ENCODE measurements around the gene UBXN2A.
A peak's percentile ranks its signal among the peaks of the same experiment; 100 is the strongest.
"Not testable (repeated sequence)": the region's sequence is repeated elsewhere in the genome, so short reads cannot be mapped to it uniquely, and the experiment has no call there.

Gene UBXN2A

DNA sequence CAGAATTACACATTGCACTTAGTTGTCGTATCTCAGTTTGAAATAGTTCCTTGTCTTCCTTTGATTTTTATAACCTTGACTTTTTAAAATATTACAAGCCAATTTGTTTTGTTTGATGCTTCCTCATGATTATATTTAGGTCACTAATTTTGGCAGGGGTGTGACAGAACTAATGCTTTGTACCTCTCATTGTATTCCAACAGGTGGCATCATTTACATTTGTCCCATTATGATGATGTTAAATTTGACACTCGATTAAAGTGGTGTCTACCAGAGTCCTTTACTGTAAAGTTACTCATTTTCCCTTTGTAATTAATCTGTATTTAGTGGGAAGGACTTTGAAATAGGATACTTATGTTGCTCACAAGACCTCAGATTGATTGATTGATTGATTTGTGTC, 48.1 kb downstream of the UBXN2A start:
- no peak for DNase-seq (ENCODE audit: low spot score in 2 of 2)
- Mint-ChIP-seq H3K27ac (no peak overlapping the region), H3K36me3 (peaks cover 19% of the 10 kb centered on the region), H3K4me3 (no peak overlapping the region), H3K9me3 (no peaks in the 10 kb centered on the region), H3K4me1 (no peaks in the 10 kb centered on the region)
- ATAC-seq: no peak

DNA sequence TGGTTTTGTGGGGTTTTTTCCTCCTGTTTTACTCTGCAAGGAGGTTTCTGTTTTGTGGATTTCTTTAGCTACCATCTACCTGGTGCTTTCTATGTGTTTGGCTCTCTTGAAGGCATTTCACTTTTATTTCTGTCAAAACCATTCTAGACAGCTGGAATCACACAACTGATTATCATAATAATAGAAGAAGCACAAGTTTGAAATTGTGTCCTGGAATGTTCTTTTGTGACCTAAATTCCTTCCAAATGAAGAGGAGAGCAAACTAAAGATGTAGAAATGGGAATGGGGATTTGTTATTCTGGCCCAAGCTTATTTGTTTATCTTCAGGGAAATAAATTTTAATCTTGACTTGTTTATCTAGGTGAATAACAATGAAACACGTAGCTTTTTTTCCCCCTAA, 52.7 kb downstream of the UBXN2A start:
- Mint-ChIP-seq H3K27ac (no peak overlapping the region), H3K9me3 (no peaks in the 10 kb centered on the region), H3K4me1 (no peaks in the 10 kb centered on the region), H3K4me3 (no peak overlapping the region), H3K36me3 (no peaks in the 10 kb centered on the region)
- DNase-seq (ENCODE audit: low spot score in 2 of 2): no peak
- no peak for ATAC-seq

DNA sequence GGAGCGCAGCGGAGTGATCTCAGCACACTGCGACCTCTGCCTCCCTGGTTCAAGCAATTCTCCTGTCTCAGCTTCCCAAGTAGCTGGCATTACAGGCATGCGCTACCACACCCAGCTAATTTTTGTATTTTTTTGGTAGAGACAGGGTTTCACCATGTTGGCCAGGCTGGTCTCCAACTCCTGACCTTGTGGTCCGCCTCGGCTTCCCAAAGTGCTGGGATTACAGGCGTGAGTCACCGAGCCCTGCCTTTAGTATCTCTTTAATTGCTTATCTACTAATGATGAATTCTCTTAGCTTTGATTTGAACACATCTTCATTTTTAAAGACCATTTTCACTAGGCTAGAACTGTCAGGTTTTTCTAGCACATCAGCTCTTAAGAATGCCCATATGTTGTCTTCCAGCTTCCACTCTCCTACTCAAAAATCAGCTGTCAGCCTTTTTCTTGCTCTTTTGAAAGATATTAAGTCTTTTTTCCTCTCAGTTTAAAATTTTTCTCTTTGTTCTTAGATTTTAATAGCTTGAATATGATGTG, 53.5 kb downstream of the UBXN2A start:
- H3K27ac Mint-ChIP-seq: no peak overlapping the region
- H3K4me1 Mint-ChIP-seq: no peaks in the 10 kb centered on the region
- H3K36me3 Mint-ChIP-seq: peaks cover 4% of the 10 kb centered on the region
- H3K9me3 Mint-ChIP-seq: no peaks in the 10 kb centered on the region
- no peak overlapping the region for H3K4me3 Mint-ChIP-seq
- ATAC-seq (no peak), DNase-seq (ENCODE audit: low spot score in 2 of 2) (no peak)

DNA sequence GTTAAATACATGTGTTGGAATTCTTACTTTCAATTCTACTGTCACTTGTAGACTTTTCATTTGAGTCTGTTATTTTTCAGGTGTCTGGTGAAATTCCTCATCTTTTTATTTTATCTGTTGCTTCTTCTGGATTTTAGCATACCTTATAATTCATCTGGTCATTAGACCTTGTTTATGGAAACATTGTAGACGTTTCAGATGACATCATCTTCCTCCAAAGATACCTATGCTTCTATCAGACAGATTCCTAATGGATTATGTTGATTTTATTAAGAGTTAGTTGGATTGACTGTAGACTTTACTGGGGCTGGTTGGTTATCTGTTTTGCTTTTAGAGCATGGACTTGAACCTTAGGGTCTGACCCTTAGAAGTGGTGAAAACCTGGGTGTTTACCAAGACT, 54.3 kb downstream of the UBXN2A start:
- Mint-ChIP-seq H3K9me3 (no peaks in the 10 kb centered on the region), H3K4me1 (no peaks in the 10 kb centered on the region), H3K27ac (no peak overlapping the region), H3K36me3 (peaks cover 7% of the 10 kb centered on the region), H3K4me3 (no peak overlapping the region)
- DNase-seq (ENCODE audit: low spot score in 2 of 2): no peak
- no peak for ATAC-seq

DNA sequence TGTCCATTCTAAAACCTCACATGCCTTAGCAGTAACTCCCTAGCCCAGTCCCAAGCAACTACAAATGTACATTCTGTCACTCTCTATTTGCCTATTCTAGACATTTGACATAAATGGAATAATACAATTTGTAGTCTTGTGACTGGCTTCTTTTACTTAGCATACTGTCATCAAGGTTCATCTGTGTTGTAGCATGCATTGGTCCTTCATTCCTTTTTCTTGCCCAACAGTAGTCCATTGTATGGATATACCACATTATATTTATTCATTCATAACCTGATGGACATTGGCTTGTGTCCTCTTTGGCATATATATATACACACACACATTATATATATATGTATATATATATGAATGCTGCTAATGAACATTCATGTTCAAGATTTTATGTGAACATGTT, 67.4 kb downstream of the UBXN2A start:
- Mint-ChIP-seq H3K27ac (no peak overlapping the region), H3K4me1 (peaks cover 8% of the 10 kb centered on the region), H3K4me3 (no peak overlapping the region), H3K9me3 (no peaks in the 10 kb centered on the region), H3K36me3 (no peaks in the 10 kb centered on the region)
- DNase-seq (ENCODE audit: low spot score in 2 of 2) (no peak), ATAC-seq (no peak)

DNA sequence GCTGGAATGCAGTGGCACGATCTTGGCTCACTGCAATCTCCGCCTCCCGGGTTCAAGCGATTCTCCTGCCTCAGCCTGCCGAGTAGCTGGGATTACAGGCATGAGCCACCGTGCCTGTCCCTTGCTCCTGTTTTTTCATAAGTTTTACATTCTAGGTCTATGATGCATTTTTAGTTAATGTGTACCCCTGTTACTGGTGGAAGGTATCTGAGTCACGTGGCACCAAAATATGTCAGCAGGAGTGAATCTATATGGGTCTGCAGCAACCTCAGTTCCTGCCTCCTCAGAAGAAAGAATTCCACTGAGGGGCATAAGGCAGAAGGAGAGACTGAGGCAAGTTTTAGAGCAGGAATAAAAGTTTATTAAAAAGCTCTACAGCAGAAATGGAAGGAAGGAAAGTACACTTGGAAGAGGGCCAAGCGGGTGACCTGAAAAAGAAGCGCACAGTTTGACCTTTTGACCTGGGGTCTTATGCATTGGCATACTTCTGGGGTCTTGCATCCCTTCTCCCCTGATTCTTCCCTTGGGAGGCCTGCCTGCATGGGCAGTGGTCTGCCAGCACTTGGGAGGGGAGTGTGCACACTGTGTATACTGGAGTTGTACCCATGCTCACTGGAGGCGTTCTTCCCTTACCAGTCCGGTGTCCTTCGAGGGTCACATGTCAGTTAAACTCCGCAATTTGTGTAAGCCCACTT, 68.6 kb downstream of the UBXN2A start:
- H3K4me3 Mint-ChIP-seq: no peak overlapping the region
- no peaks in the 10 kb centered on the region for H3K9me3 Mint-ChIP-seq
- no peaks in the 10 kb centered on the region for H3K36me3 Mint-ChIP-seq
- DNase-seq (ENCODE audit: low spot score in 2 of 2): no peak
- H3K4me1 Mint-ChIP-seq: peaks cover 8% of the 10 kb centered on the region
- H3K27ac Mint-ChIP-seq: no peak overlapping the region
- no peak for ATAC-seq

DNA sequence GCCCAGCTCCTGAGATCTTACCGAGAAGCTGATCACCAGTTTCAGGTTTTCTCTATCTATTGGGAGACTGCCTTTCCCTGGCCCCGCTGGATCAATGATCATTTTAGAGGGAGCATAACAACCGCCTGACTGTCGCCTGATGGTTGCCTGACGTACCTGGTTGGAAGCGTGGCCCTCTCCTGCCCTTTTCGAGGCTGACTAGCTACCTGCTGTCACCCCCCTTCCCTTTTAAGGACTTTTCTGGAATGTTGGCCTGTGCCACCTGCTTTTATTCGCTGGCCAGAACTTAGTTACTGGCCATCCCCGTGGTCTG, 69.1 kb downstream of the UBXN2A start:
- Mint-ChIP-seq H3K36me3 (no peaks in the 10 kb centered on the region), H3K27ac (no peak overlapping the region), H3K9me3 (no peaks in the 10 kb centered on the region), H3K4me1 (peaks cover 8% of the 10 kb centered on the region), H3K4me3 (no peak overlapping the region)
- no peak for DNase-seq (ENCODE audit: low spot score in 2 of 2)
- no peak for ATAC-seq

DNA sequence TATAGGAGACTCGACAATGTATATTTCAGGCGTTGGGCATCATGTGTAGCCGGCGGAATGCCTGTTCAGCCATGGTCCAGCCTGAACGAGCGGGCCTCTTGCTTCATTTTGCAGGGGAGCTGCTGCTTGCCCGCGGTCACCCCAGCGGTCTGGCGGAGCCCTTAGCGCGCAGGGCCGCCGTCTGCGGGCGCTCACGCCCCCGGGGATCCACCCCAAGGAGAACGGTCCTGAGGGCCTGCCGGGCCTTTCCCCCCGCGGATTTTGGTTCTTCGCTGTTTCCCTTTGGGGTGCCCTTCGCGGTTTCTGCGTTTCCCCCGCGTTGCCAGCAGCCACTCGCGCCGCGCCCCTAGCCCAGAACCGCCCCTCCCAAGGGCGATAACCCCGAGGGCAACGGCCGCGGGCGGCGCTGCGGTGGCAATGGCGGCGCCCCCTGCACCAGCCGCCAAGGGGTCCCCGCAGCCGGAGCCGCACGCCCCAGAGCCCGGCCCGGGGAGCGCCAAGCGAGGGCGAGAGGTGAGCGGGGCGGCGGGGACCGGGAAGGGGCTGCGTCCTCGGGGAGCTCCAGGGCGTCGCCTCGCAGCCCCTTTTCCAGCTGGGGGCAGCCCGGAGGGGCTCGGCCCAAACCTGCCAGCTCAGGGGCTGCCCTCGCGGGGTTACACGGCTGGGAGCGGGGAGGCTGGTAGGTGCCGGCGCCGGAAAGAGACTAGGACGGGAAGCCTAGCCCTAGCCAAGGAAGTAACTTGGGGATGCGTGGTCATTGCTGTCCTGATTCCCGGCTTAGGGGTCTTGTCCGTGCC, 69.6 kb downstream of the UBXN2A start, which contains the start of gene MFSD2B:
Gene MFSD2B (plus strand): TSS at position 406 of the 797 bp plus-strand sequence. CDS start 12 bp downstream, at position 418.
- ATAC-seq (peak; percentile 39), DNase-seq (ENCODE audit: low spot score in 2 of 2) (no peak)
- no peak within 1 kb of the TSS for H3K4me3 Mint-ChIP-seq
- H3K27ac Mint-ChIP-seq: no peak within 1 kb of the TSS
- H3K36me3 Mint-ChIP-seq: no peaks in the 10 kb centered on the region
- H3K9me3 Mint-ChIP-seq: no peaks in the 10 kb centered on the region
- H3K4me1 Mint-ChIP-seq: peaks cover 8% of the 10 kb centered on the region

DNA sequence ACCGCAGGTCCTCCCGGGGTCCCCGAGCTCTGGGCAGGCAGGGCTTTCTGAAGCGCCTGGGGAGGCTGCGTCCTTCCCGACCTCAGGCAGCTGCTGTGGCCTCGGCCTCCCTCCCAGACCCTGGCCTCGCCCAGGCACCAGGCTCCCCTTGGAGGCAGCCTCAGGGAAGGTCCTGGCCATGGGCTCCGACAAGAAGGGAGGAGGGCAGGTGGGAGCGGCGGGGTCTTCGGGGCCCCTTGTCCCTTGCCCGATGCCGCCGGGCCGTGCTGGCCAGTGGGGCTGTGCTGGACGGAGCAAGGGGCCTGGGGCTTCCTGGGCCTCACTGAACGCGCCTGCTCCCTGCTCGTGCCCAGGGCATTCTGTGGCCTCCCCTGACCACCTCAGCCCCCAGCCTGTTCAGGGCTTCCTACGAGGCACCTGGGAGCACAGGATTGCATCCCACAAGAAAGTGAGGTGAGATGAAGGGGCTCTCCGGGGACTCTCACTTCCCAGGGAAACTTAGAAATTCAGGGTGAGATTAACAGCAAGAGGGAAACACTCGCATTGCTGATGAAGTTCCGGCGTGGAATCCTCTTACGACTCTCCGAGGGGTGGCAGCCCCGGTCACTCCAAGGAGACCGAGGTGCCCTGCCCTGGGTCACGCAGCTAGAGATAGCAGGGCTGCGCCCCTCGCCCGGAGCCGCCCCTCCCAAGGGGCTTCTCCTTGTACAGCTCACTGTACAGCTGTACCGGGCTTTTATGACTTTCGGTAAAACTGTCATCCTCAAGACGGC, 70.4 kb downstream of the UBXN2A start:
- peak; percentile 36 for ATAC-seq
- Mint-ChIP-seq H3K4me1 (peaks cover 8% of the 10 kb centered on the region), H3K36me3 (no peaks in the 10 kb centered on the region), H3K27ac (no peak overlapping the region), H3K9me3 (no peaks in the 10 kb centered on the region), H3K4me3 (no peak overlapping the region)
- DNase-seq (ENCODE audit: low spot score in 2 of 2): no peak

DNA sequence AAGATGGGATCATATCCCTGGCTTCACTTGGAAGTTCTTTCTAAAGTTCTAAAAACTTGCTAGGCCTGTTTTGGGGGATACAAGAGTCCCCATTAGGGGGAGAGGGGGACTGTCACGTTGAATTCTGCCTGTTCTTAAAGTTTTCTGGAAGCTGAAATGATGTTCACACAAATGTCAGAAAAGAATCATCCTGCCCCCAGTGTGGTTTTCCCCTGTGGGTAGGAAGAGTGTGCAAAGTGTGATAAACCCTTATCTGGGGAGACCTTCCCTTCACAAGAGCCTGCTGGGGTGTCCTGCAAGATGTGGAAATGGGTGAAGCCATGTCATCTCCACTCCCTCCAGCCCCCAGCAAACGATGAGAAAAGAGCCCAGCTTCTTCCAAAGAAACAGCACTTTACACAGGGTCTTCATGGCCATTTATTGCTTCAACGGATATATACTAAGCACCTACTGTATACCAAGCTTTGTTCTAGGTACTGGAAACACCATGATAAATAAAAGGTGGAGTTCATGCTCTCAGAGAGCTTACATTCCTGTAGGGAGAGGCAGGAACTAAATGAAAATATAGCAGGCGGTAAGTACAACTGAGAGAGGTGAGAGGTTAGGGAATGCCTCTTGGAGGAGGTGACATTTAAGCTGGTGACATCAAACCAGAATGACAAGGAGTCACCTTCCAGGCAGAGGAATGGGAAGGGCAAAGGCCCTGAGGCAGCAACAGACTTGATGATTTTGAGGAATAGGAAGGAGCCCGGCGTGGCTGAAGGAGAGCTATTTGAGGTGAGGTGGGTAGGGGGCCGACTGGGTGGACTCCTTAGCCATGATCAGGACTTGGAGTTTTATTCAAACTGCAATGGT, 71.2 kb downstream of the UBXN2A start:
- ATAC-seq (no peak), DNase-seq (ENCODE audit: low spot score in 2 of 2) (no peak)
- Mint-ChIP-seq H3K27ac (no peak overlapping the region), H3K4me3 (no peak overlapping the region), H3K4me1 (peaks cover 8% of the 10 kb centered on the region), H3K36me3 (no peaks in the 10 kb centered on the region), H3K9me3 (no peaks in the 10 kb centered on the region)

DNA sequence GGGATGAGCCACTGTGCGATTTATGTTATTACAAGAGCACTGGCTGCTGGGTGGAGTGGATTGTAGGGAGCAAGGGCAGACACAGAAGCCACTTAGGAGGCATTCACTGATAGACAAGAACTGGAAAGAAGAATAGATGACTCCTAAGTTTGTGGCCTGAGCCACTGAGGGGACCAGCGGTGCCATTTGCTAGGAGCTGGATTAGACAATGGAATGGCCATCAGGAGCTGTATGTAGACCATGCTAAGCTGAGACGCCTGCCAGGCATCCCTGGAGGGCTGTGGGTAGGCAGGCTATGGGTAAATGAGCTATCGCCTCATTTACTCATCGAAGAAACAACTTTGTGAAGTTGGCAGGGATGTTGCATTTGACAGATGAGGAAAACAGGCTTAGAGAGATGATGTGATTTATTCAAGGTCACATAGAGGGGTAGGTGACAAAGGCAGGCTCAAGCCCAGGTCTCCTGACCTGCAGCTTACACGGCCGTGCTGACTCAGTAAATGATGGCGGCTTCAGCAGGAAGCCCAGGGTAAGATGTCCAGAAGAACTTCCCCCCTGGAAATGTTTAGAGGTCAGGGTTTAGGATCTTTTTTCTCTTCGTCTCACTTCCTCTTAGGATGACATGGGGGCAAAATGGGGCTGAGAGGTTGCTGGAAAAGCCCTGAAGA, 72.4 kb downstream of the UBXN2A start:
- ATAC-seq (no peak), DNase-seq (ENCODE audit: low spot score in 2 of 2) (no peak)
- Mint-ChIP-seq H3K9me3 (no peaks in the 10 kb centered on the region), H3K4me1 (peaks cover 8% of the 10 kb centered on the region), H3K4me3 (no peak overlapping the region), H3K36me3 (no peaks in the 10 kb centered on the region), H3K27ac (no peak overlapping the region)

DNA sequence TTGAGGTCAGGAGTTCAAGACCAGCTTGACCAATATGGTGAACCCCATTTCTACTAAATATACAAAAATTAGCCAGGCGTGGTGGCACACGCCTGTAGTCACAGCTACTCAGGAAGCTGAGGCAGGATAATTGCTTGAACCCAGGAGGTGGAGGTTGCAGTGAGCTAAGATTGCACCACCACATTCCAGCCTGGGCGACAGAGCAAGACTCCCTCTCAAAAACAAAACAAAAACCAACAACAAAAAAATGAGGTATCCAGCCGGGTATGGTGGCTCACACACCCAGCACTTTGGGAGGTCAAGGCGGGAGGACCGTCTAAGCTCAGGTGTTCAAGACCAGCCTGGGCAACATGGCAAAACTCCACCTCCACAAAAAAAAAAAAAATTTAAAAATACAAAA, 74.6 kb downstream of the UBXN2A start:
- not testable (repeated sequence) for H3K27ac Mint-ChIP-seq; DNase-seq (ENCODE audit: low spot score in 2 of 2); H3K4me3 Mint-ChIP-seq; H3K36me3 Mint-ChIP-seq; ATAC-seq; H3K4me1 Mint-ChIP-seq; H3K9me3 Mint-ChIP-seq

DNA sequence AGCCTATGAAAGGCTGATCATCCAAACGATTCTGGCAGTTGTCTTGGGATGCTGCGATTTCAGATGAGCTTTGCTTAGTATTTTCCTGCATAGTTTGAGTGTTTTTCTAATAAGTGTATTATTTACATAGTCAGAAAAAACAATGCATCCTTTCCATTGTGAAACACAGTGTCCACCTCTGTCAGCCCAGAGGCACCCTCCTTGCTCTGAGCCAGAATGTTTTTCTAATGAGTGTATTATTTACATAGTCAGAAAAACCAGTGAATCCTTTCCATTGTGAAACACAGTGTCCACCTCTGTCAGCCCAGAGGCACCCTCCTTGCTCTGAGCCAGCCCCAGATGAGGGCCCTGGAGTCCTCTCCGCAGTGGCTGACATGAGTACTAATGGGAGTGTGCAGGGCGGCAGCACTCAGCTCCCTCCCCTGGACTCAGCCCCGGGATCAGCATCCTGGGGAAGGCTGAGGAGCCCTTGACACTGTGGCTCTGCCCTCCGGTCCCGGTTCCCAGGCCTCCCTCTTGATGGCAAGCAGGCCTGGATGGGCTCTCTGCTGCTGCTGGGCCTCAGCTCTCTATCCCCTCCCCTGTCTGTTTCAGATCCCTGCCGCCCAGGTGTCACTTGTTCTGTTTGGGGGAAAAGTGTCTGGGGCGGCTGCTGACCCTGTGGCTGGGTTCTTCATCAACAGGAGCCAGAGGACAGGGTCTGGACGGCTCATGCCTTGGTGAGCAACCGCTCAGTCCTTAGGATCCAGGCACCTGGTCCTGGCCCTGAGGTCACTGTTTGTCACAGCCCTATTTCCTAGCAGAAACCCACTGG, 75.5 kb downstream of the UBXN2A start:
- ATAC-seq (peak; percentile 19), DNase-seq (ENCODE audit: low spot score in 2 of 2) (no peak)
- Mint-ChIP-seq H3K36me3 (no peaks in the 10 kb centered on the region), H3K9me3 (no peaks in the 10 kb centered on the region), H3K4me1 (peaks cover 8% of the 10 kb centered on the region), H3K4me3 (no peak overlapping the region), H3K27ac (no peak overlapping the region)

DNA sequence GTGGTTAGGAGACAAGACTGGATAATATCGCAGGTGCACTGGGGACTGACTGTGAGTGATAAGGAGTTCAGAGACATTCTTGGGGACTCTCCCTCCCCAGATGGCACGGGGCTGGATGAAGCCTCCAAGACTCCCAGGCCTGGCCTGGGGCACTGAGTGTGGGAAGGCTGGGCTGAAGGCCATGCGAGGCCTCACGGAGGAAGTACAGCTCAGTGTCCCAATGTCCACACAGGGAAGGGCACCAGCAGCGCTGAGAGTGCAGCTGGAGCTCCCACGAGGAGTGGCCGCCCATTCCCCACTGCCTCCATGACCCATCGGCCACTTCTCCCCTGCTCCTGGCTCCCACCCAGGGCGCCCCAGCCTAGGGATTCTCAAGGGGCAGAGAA, 76.1 kb downstream of the UBXN2A start:
- no peaks in the 10 kb centered on the region for H3K36me3 Mint-ChIP-seq
- no peak for DNase-seq (ENCODE audit: low spot score in 2 of 2)
- peak; percentile 14 for ATAC-seq

More for the DNA sequence above, 76.1 kb downstream of the UBXN2A start:
- peaks cover 5% of the 10 kb centered on the region for H3K4me1 Mint-ChIP-seq
- no peak overlapping the region for H3K4me3 Mint-ChIP-seq
- H3K9me3 Mint-ChIP-seq: no peaks in the 10 kb centered on the region
- H3K27ac Mint-ChIP-seq: no peak overlapping the region
